Keratinocyte (primary cell): ENCODE results near the gene RBP4. TPM values are rescaled to one million over a fixed set of nuclear protein-coding genes. Genes with fewer than 3 reads are reported as not detected.

Experiments used
- DNase-seq: peaks from one replicate; pipeline ENCODE4 v3.0.0-alpha.2; 2011; ENCODE audit warnings: low read depth, missing footprints, low spot score
- FAIRE-seq: peaks from 2 replicates; lab custom pipeline; 2011; peaks lifted over from hg19 to GRCh38; lab: Jason Lieb, UNC
- H2AFZ ChIP-seq: 2 replicates; pipeline ENCODE4 v1.6.0; 2012; ENCODE audit warnings: low read length, control low read depth, inconsistent platforms; ENCODE audit not compliant: control insufficient read depth
- H3K27ac ChIP-seq: 2 replicates; pipeline ENCODE4 v1.5.1; 2011; ENCODE audit warnings: low read length; ENCODE audit not compliant: control insufficient read depth, insufficient read depth
- H3K27me3 ChIP-seq: 3 replicates; pipeline ENCODE4 v1.6.0; 2011; ENCODE audit warnings: low read length; ENCODE audit not compliant: control insufficient read depth, insufficient read depth; ENCODE audit errors: extremely low read depth
- H3K36me3 ChIP-seq, 2 experiments: 2 replicates in 1 of 2; 3 replicates in 1 of 2; pipeline ENCODE4 v1.5.1; 2011; ENCODE audit warnings: low read length in 2 of 2, mild to moderate bottlenecking in 1 of 2; ENCODE audit not compliant: control insufficient read depth in 2 of 2, insufficient read depth in 2 of 2; ENCODE audit errors: extremely low read depth in 1 of 2
- H3K4me1 ChIP-seq: 3 replicates; pipeline ENCODE4 v1.5.1; 2011; ENCODE audit warnings: low read length; ENCODE audit not compliant: control insufficient read depth, insufficient read depth; ENCODE audit errors: extremely low read depth
- H3K4me2 ChIP-seq: 3 replicates; pipeline ENCODE4 v1.6.0; 2011; ENCODE audit warnings: low read depth, low read length; ENCODE audit not compliant: control insufficient read depth, insufficient read depth; ENCODE audit errors: extremely low read depth
- H3K4me3 ChIP-seq, 3 experiments: fragments of 200-600 bp in 1 of 3; sonication (generic) in 1 of 3; 2 replicates in 2 of 3; 3 replicates in 1 of 3; pipeline ENCODE4 v1.5.1; 2011 to 2016; ENCODE audit warnings: low read length in 3 of 3, mild to moderate bottlenecking in 3 of 3, control low read depth in 2 of 3, inconsistent platforms in 1 of 3, low read depth in 1 of 3, mixed read lengths in 1 of 3, mixed run types in 1 of 3, moderate library complexity in 1 of 3; ENCODE audit not compliant: control insufficient read depth in 2 of 3, insufficient read depth in 2 of 3; ENCODE audit errors: extremely low read depth in 1 of 3
- H3K79me2 ChIP-seq: 2 replicates; pipeline ENCODE4 v1.6.0; 2012; ENCODE audit warnings: low read length; ENCODE audit not compliant: control insufficient read depth, insufficient read depth
- H3K9ac ChIP-seq: 3 replicates; pipeline ENCODE4 v1.6.0; 2011; ENCODE audit warnings: low read length; ENCODE audit not compliant: control insufficient read depth, insufficient read depth; ENCODE audit errors: extremely low read depth
- H3K9me1 ChIP-seq: 3 replicates; pipeline ENCODE4 v1.6.0; 2011; ENCODE audit warnings: low read length; ENCODE audit not compliant: control insufficient read depth, insufficient read depth; ENCODE audit errors: extremely low read depth
- H3K9me3 ChIP-seq: 2 replicates; pipeline ENCODE4 v1.5.1; 2012; ENCODE audit warnings: low read depth, low read length; ENCODE audit not compliant: control insufficient read depth
- H4K20me1 ChIP-seq: 3 replicates; pipeline ENCODE4 v1.6.0; 2011; ENCODE audit warnings: low read length; ENCODE audit not compliant: control insufficient read depth, insufficient read depth; ENCODE audit errors: extremely low read depth
- EZH2 ChIP-seq: IDR thresholded peaks from one replicate; pipeline ENCODE4 v1.6.1; 2012; ENCODE audit warnings: inconsistent platforms, mild to moderate bottlenecking, low read length, moderate library complexity
- dilution Hi-C: fragments of 300-500 bp; cut with MboI; formaldehyde crosslinking; loops from one replicate; pipeline ENCODE4 v1.7.0; 2020; ENCODE audit warnings: low sequenced_read_pairs; ENCODE audit not compliant: extremely low pct_ligation_motif_present
- polyA plus RNA-seq, 5 experiments: library from polyadenylated mRNA; depleted of rRNA in 3 of 5; stranded (reverse) in 3 of 5; stranded (forward) in 1 of 5; unstranded in 1 of 5; fragments of >200 nt; gene quantifications; 1 replicate in 1 of 5; 2 replicates in 3 of 5; 3 replicates in 1 of 5; pipeline versions ENCODE4 v1.2.1 to v1.2.3, GENCODE V29; 2011 to 2012; ENCODE audit warnings: missing spikeins in 2 of 5, low read depth in 1 of 5, low replicate concordance in 1 of 5
- TF ChIP-seq, protein P1 (sequence below), 3 experiments: IDR thresholded peaks in 1 of 3; conservative IDR thresholded peaks in 1 of 3; optimal IDR thresholded peaks in 1 of 3; 2 replicates in 2 of 3; 3 replicates in 1 of 3; pipeline versions ENCODE3 to v1.5.1; 2011; ENCODE audit warnings: low read length in 3 of 3, mild to moderate bottlenecking in 3 of 3, moderate library complexity in 2 of 3, control low read depth in 1 of 3, inconsistent platforms in 1 of 3; ENCODE audit not compliant: insufficient read depth in 2 of 3; ENCODE audit errors: extremely low read depth in 1 of 3

The RBP4 gene
- polyA plus RNA-seq, 1 donor (not counting 4 experiments of a cell fraction or from before 2014, with no cell fraction given): not detected

GRCh38 chr10:93596539-93596938 lies 4.5 kb downstream of the RBP4 start:
- FAIRE-seq (no peak), DNase-seq (no peak)
- no peak overlapping the region for H2AFZ ChIP-seq
- H3K9me1 ChIP-seq: no peaks in the 10 kb centered on the region
- no peaks in the 10 kb centered on the region for H3K36me3 ChIP-seq
- H3K4me2 ChIP-seq: no peak overlapping the region
- H3K27ac ChIP-seq: no peak overlapping the region
- H4K20me1 ChIP-seq: no peaks in the 10 kb centered on the region
- peaks cover 21% of the 10 kb centered on the region for H3K27me3 ChIP-seq
- no peak overlapping the region for H3K9ac ChIP-seq
- dilution Hi-C loops: no loop called here
- no peaks in the 10 kb centered on the region for H3K79me2 ChIP-seq
- no peaks in the 10 kb centered on the region for H3K9me3 ChIP-seq
- TF ChIP-seq, protein P1, sequence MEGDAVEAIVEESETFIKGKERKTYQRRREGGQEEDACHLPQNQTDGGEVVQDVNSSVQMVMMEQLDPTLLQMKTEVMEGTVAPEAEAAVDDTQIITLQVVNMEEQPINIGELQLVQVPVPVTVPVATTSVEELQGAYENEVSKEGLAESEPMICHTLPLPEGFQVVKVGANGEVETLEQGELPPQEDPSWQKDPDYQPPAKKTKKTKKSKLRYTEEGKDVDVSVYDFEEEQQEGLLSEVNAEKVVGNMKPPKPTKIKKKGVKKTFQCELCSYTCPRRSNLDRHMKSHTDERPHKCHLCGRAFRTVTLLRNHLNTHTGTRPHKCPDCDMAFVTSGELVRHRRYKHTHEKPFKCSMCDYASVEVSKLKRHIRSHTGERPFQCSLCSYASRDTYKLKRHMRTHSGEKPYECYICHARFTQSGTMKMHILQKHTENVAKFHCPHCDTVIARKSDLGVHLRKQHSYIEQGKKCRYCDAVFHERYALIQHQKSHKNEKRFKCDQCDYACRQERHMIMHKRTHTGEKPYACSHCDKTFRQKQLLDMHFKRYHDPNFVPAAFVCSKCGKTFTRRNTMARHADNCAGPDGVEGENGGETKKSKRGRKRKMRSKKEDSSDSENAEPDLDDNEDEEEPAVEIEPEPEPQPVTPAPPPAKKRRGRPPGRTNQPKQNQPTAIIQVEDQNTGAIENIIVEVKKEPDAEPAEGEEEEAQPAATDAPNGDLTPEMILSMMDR (optimal IDR thresholded peaks at IDR 0.05 in 1 of 3, IDR thresholded peaks at IDR 0.05 in 1 of 3, conservative IDR thresholded peaks at IDR 0.05 in 1 of 3; ENCODE audit: extremely low read depth in 1 of 3, insufficient read depth in 2 of 3, low read length in 3 of 3): peak in 1 of 3 experiments; percentile 35
- TF ChIP-seq EZH2: no peak
- H3K4me1 ChIP-seq: no peaks in the 10 kb centered on the region
- H3K4me3 ChIP-seq: no peak overlapping the region

- no peaks in the 10 kb centered on the region for H3K4me1 ChIP-seq
- FAIRE-seq: no peak
- H3K4me2 ChIP-seq: no peak overlapping the region
- no peak overlapping the region for H3K27ac ChIP-seq
- dilution Hi-C loops: no loop called here
- no peak overlapping the region for H2AFZ ChIP-seq
- no peaks in the 10 kb centered on the region for H3K9me3 ChIP-seq
- H3K4me3 ChIP-seq: no peak overlapping the region
- no peaks in the 10 kb centered on the region for H3K79me2 ChIP-seq
- H3K9me1 ChIP-seq: no peaks in the 10 kb centered on the region
- H4K20me1 ChIP-seq: no peaks in the 10 kb centered on the region
- peaks cover 21% of the 10 kb centered on the region for H3K27me3 ChIP-seq
- no peak overlapping the region for H3K9ac ChIP-seq
- TF ChIP-seq, protein P1 (optimal IDR thresholded peaks at IDR 0.05 in 1 of 3, IDR thresholded peaks at IDR 0.05 in 1 of 3, conservative IDR thresholded peaks at IDR 0.05 in 1 of 3; ENCODE audit: extremely low read depth in 1 of 3, insufficient read depth in 2 of 3, low read length in 3 of 3): no peak
- no peak for TF ChIP-seq EZH2
- H3K36me3 ChIP-seq: no peaks in the 10 kb centered on the region
- no peak for DNase-seq
Measured at GRCh38 chr10:93595378-93596161, 5.5 kb downstream of the RBP4 start.
